Glutamatergic neuron (in vitro differentiated cells): Measurements from ENCODE around the gene MOV10L1. TPM values are rescaled to one million over a fixed set of nuclear protein-coding genes. Genes with fewer than 3 reads are reported as not detected.

Source experiments
- DNase-seq: peaks from one replicate; pipeline ENCODE4 v3.0.0; 2022
- H3K27ac Mint-ChIP-seq: one replicate; pipeline ENCODE4 v1.8.0; 2020; ENCODE audit warnings: mild to moderate bottlenecking, mixed read lengths, inconsistent platforms; ENCODE audit not compliant: unreplicated experiment
- H3K27me3 Mint-ChIP-seq: one replicate; pipeline ENCODE4 v1.8.0; 2020; ENCODE audit warnings: mild to moderate bottlenecking, moderate library complexity, mixed read lengths, inconsistent platforms; ENCODE audit not compliant: unreplicated experiment
- H3K36me3 Mint-ChIP-seq: one replicate; pipeline ENCODE4 v1.8.0; 2020; ENCODE audit warnings: mild to moderate bottlenecking, mixed read lengths, inconsistent platforms; ENCODE audit not compliant: unreplicated experiment
- H3K4me1 Mint-ChIP-seq: one replicate; pipeline ENCODE4 v1.8.0; 2020; ENCODE audit warnings: mild to moderate bottlenecking, low read depth, mixed read lengths, inconsistent platforms; ENCODE audit not compliant: unreplicated experiment
- H3K4me3 Mint-ChIP-seq: one replicate; pipeline ENCODE4 v1.8.0; 2020; ENCODE audit warnings: mild to moderate bottlenecking, mixed read lengths, inconsistent platforms; ENCODE audit not compliant: unreplicated experiment
- H3K9me3 Mint-ChIP-seq: one replicate; pipeline ENCODE4 v1.8.0; 2020; ENCODE audit warnings: mild to moderate bottlenecking, moderate library complexity, mixed read lengths, inconsistent platforms; ENCODE audit not compliant: unreplicated experiment
- CTCF ChIP-seq: fragments of 200-600 bp; sonication (generic); IDR thresholded peaks from one replicate; pipeline ENCODE4 v1.5.0; 2021; ENCODE audit not compliant: partially characterized antibody, unreplicated experiment
- total RNA-seq: library from RNA; stranded (reverse); fragmentation: NEBNext Ultra II Directional; extraction: Animal tissue kit (Norgen Biotek cat#: 25700); gene quantifications from one replicate; pipeline ENCODE4 v1.2.1, GENCODE V29; 2021; ENCODE audit not compliant: unreplicated experiment

The MOV10L1 gene
- total RNA-seq, 1 donor from 2014 or later, result 0.34 TPM

- DNase-seq, result no peak
- Mint-ChIP-seq H3K27me3 (peaks cover 4% of the 10 kb centered on the region), H3K9me3 (no peaks in the 10 kb centered on the region), H3K36me3 (no peaks in the 10 kb centered on the region), H3K4me3 (no peak overlapping the region), H3K27ac (no peak overlapping the region), H3K4me1 (peaks cover 3% of the 10 kb centered on the region)
- no peak for TF ChIP-seq CTCF
These were observed 27.2 kb upstream of the MOV10L1 start for GRCh38 chr22:50062509-50063135.

- Mint-ChIP-seq H3K27ac (no peak overlapping the region), H3K4me3 (no peak overlapping the region), H3K9me3 (no peaks in the 10 kb centered on the region), H3K27me3 (peaks cover 4% of the 10 kb centered on the region), H3K36me3 (no peaks in the 10 kb centered on the region), H3K4me1 (peaks cover 3% of the 10 kb centered on the region)
- TF ChIP-seq CTCF, result no peak
- DNase-seq, result no peak
These were observed 26.0 kb upstream of the MOV10L1 start for GRCh38 chr22:50063589-50064393.

GRCh38 chr22:50064453-50064852 lies 25.4 kb upstream of the MOV10L1 start:
- Mint-ChIP-seq H3K4me1 (peaks cover under 1% of the 10 kb centered on the region), H3K36me3 (no peaks in the 10 kb centered on the region), H3K9me3 (no peaks in the 10 kb centered on the region), H3K4me3 (no peak overlapping the region), H3K27ac (no peak overlapping the region), H3K27me3 (peaks cover 4% of the 10 kb centered on the region)
- TF ChIP-seq CTCF, result no peak
- no peak for DNase-seq

GRCh38 chr22:50067244-50067643 lies 22.6 kb upstream of the MOV10L1 start:
- peaks cover 2% of the 10 kb centered on the region for H3K27me3 Mint-ChIP-seq
- H3K27ac Mint-ChIP-seq, result no peak overlapping the region
- H3K9me3 Mint-ChIP-seq, result no peaks in the 10 kb centered on the region
- no peaks in the 10 kb centered on the region for H3K36me3 Mint-ChIP-seq
- H3K4me1 Mint-ChIP-seq, result no peaks in the 10 kb centered on the region
- no peak for TF ChIP-seq CTCF
- no peak overlapping the region for H3K4me3 Mint-ChIP-seq
- DNase-seq, result no peak

- DNase-seq, result no peak
- no peak for TF ChIP-seq CTCF
- Mint-ChIP-seq H3K27ac (no peak overlapping the region), H3K4me1 (no peaks in the 10 kb centered on the region), H3K4me3 (no peak overlapping the region), H3K9me3 (no peaks in the 10 kb centered on the region), H3K27me3 (no peaks in the 10 kb centered on the region), H3K36me3 (no peaks in the 10 kb centered on the region)
These were observed 21.7 kb upstream of the MOV10L1 start for GRCh38 chr22:50068096-50068495.
